HG02610 (cell line): ENCODE data around the gene C8B.

ENCODE experiments used
- ATAC-seq: cut with Tn5 transposase; IDR thresholded peaks from one replicate; pipeline ENCODE4 v1.9.1; 2021; ENCODE audit warnings: mild to moderate bottlenecking, moderate library complexity; ENCODE audit not compliant: unreplicated experiment

Gene C8B

DNA sequence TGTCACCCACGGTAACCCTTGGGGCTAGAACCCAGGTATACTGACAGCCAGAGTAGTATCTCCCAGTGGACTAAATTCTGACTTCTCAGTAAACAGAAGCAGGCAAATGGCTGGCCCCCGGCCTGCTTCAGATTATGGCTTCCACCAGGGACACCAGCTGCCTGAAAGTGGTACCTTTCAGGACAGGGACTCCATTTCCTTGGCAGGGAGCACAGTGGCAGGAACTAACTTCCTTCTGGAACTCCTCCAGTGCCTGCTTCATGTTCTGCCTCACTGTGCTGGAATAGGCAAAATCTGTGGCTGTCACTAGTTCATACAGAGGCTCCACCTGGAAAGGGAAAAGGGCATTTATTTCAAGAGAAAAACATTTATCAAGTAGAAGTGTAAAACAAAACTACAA, 32.7 kb downstream of the C8B start:
- no peak for ATAC-seq

DNA sequence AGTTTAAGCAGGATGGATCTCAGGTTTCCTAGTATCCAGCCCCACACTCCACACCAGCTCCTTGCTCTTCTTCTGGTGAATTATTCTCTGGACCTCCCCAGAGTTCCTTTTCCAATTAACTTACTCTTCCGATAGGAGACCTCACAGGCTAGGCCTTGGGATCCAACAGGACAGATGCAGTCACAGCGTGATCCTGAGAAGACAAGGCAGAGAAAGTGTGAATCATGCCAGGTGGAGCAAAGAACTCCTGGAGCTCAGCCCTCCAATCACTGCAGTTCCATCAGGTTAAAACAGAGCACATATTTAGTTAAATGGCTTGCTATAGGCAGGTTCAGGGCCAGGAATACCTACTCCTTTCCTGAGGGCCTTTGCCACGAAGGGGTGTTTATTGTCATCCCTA, 34.1 kb downstream of the C8B start:
- no peak for ATAC-seq

GRCh38 chr1:56931211-56931610, 34.6 kb downstream of the C8B start:
- ATAC-seq, result no peak

- no peak for ATAC-seq
Measured at GRCh38 chr1:56929492-56929891, 36.3 kb downstream of the C8B start.

- ATAC-seq, result no peak
Measured at GRCh38 chr1:56927986-56928385, 37.8 kb downstream of the C8B start.

GRCh38 chr1:56927171-56927570, 38.6 kb downstream of the C8B start:
- ATAC-seq, result no peak

DNA sequence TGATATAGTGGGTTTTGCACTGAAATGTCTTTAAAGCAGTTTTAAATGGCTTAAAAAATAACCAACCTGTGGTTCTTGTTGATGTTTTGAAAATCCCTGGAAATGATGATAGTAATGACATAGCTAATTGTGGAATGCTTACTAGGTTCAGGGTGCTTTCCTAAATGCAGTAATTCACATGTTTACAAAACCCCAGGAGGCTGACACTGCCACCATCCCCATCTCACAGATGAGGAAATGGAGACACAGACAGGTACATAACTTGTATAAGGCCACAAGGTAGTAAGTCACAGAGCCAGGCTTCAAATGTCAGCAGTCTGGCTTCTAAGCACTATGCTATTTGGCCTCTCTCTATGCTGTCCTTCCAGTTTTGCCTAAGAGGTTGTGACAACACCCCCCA, 40.6 kb downstream of the C8B start:
- no peak for ATAC-seq

- ATAC-seq, result no peak
Measured at GRCh38 chr1:56924116-56924515, 41.7 kb downstream of the C8B start.

GRCh38 chr1:56923201-56923600, 42.6 kb downstream of the C8B start:
- ATAC-seq, result no peak

DNA sequence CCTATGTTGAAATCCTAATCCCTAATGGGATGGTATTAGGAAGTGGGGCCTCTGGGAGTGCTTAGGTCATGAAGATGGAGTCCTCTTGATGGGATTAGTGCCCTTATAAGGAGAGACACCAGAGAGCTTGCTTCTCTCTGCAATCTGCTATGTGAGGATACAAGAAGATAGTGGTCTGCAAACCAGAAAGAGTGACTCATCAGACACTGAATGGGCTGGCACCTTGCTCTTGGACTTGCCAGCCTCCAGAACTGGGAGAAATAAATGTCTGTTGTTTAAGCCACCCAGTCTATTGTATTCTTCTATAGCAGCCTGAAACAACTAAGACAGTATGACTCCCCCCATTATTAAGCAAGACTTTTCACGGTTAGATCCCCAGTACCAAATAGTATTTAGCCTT, 43.3 kb downstream of the C8B start:
- no peak for ATAC-seq

GRCh38 chr1:56922070-56922469, 43.7 kb downstream of the C8B start:
- no peak for ATAC-seq

DNA sequence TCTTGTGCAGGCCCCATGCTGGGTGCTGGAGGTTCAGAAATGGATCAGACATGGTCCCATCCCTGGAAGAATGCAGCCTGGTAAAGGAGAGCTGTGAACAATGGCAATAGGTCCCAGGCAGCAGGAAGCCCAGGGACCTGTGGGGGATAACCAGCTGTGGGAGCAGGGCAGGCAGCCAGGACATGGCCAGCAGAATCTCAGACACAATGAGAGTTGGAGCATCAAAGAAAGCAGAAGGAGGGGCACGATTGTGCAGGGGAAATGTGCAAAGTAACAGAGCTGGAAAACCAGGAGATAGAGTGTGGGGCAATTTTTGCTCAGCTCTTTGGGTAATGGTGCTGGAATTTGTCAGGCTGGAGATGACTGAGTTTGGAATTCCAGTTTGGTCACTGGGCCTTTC, 44.3 kb downstream of the C8B start:
- no peak for ATAC-seq

GRCh38 chr1:56920591-56921001, 45.2 kb downstream of the C8B start:
- no peak for ATAC-seq

- no peak for ATAC-seq
Measured at GRCh38 chr1:56917356-56917755, 48.5 kb downstream of the C8B start.

- no peak for ATAC-seq
Measured at GRCh38 chr1:56916630-56917029, 49.2 kb downstream of the C8B start.

- ATAC-seq, result no peak
Measured at GRCh38 chr1:56915960-56916359, 49.9 kb downstream of the C8B start.

- ATAC-seq, result no peak
Measured at GRCh38 chr1:56912325-56912724, 53.5 kb downstream of the C8B start.

DNA sequence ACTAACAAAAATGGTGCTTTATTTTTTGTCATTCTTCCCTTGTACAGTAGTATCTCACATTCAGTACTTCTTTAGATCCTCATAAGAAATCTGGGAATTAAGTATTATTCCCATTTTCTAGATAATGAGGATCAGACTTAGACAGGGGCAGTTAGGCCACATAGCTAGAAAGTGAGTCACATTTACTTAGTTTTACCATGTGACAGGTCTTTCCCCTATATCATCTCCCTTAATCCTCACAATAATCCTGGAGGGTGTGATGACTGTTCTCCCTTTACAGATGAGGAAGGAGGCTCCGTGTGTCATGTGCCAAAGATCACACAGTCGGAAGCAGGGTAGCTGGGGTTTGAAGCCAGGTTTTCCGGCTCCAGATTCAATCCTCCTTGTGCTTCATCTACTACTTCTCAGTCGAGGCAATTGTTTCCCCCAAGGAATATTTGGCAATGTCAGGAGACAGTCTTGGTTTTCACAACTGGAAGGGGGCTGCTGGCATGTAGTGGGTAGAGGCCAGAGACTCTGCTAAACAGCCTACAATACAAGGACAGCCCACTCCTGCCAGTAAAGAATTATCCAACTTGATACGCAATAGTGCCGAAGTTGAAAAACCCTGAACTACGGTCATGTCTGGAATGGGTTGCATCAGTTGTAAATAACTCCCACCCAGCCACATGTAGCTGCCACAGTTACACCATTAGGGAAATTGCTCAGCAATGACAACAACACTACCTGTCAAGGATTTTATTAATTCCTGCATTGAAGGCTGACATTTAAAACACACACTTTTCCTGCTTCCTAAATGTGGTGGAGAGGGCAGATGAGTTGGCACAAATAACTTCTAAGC, 54.5 kb downstream of the C8B start:
- ATAC-seq, result no peak

DNA sequence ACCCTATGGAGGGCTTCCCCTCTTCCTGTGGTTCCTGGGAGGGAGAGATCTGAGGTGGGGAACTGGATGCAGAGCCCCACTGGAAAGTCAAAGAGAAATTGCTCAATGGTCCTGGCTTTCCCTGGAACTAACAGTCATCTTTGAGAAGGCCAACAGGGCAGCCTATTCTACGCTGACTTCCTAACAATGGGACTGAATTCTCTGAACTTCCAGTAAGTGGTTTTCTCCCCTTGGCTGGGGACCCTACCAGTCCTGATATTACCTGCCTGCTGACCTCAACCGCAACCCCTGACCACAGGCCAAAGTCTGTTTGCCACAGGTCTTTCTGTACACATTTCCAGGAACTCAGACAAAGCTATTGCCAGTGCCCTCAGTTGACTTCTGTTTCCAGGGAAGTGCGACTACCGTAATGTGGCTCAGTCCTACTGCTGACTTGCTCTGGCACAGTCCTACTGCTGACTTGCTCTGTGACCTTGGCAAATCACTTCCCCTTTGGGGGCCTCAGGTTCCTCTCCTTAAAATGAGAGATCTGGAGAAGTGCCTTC, 55.3 kb downstream of the C8B start:
- no peak for ATAC-seq

DNA sequence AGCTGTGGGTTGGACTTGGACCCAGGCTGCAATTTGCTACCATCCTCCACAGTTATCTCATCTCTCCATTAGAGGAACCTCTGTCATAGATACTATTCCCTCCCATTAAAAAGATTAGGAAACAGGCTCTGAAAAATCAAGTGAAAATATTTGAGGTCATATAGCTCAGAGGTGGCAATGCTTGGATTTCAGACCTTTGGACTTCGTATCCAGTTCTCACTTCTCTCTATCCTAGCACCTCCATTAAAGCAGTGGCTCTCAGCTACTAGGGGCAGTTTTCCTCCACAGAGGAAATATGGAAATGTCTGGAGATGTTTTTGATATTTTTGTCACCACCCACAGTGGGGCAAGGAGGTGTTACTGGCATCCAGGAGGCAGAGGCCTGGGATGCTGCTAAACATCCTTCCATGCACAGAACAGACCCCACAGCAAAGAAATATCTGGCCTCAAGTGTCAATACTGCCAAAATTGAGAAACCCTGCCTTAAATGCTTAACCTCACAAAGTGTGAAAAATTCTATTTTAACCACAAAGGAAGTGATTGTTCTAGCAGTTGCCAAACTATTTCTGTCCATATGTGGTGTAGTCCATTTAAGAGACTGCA, 57.1 kb downstream of the C8B start:
- no peak for ATAC-seq

DNA sequence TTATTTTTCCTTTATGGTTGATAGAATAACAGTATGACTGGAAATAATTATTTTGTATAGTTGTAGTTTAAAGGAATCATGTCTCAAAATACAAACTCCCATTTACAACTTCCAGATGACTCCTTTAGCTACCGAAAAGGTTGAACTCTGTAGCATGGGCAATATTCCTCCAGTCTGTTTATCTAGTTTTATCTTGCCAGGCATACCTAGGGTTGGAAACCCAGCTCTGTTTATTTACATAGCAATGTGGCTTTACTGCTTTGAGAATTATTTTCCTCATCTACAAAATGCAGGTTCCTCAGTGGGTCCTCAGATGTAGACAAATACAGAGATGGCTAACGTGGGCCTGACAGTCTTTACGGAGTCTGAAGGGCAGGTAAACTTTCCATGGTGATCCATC, 60.1 kb downstream of the C8B start:
- ATAC-seq, result no peak

DNA sequence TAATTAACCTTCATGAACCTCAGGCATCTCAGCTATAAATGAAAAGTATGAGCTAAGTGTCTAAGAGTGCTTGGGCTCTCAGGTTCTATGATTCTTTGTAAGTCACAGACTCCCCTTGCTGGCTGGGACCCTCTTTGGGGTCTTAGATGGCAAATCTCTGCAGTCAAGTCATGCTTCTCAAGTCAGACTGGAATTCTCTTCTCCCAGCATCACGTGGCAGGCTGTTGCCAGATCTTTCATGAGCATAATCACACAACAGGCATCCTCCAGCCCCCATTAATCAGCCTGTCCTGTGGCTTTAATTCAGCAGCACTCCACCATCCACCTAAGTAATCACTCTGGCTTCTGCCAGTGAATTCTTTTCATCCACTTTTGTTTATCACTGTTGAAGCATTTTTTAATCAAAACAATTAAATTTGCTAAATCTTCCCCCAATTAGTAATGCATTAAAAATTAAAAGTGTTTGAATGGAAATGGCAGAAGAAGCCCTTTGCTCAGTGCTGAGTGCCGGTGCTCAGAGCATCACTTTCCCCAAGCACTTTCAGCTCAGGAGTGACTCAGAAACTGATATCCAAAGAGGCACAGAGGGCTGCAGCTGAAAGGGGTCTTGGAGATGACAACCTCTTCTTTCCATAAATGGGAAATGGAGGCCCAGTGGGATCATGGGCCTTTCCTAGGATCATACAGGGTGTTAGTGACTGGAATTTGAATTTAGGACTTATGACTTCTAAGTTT, 61.0 kb downstream of the C8B start:
- no peak for ATAC-seq
